ENCODE data around the gene DNAJB8.

DNAJB8 gene

GRCh38 chr3:128493570-128494366 lies 27.1 kb upstream of the DNAJB8 start:
- peak in 1 of 2 experiments; percentile 18 for DNase-seq

- peak; percentile 63 to 69 for DNase-seq
Measured at GRCh38 chr3:128492671-128493569, 26.2 kb upstream of the DNAJB8 start, which contains the start of gene GATA2. GATA2 (minus strand) TSS chr3:128493201; CDS start chr3:128487031, 6,170 bp downstream.

- peak; percentile 55 to 62 for DNase-seq
Measured at GRCh38 chr3:128491941-128492670, 25.4 kb upstream of the DNAJB8 start.

GRCh38 chr3:128491691-128491940 lies 24.9 kb upstream of the DNAJB8 start:
- peak; percentile 49 to 50 for DNase-seq

- DNase-seq: peak; percentile 25 to 40
Measured at GRCh38 chr3:128490915-128491690, 24.4 kb upstream of the DNAJB8 start.

- DNase-seq: no peak
Measured at GRCh38 chr3:128490650-128490914, 23.9 kb upstream of the DNAJB8 start.

GRCh38 chr3:128489927-128490649 lies 23.4 kb upstream of the DNAJB8 start:
- DNase-seq: peak; percentile 48 to 53

GRCh38 chr3:128489674-128489926 lies 22.9 kb upstream of the DNAJB8 start:
- DNase-seq: peak in 1 of 2 experiments; percentile 50

- peak; percentile 49 to 62 for DNase-seq
Measured at GRCh38 chr3:128488991-128489673, 22.4 kb upstream of the DNAJB8 start.

- peak; percentile 37 to 46 for DNase-seq
Measured at GRCh38 chr3:128488636-128488990, 21.9 kb upstream of the DNAJB8 start.

GRCh38 chr3:128487813-128488635 lies 21.3 kb upstream of the DNAJB8 start:
- DNase-seq: peak; percentile 58 to 65

- no peak for DNase-seq
Measured at GRCh38 chr3:128487538-128487812, 20.8 kb upstream of the DNAJB8 start.

GRCh38 chr3:128486681-128487537 lies 20.2 kb upstream of the DNAJB8 start:
- peak; percentile 46 to 56 for DNase-seq

- no peak for DNase-seq
Measured at GRCh38 chr3:128486205-128486628, 19.5 kb upstream of the DNAJB8 start.

GRCh38 chr3:128485282-128486204 lies 18.9 kb upstream of the DNAJB8 start:
- no peak for DNase-seq

GRCh38 chr3:128484404-128485281 lies 18.0 kb upstream of the DNAJB8 start:
- no peak for DNase-seq

- DNase-seq: no peak
Measured at GRCh38 chr3:128483657-128484403, 17.1 kb upstream of the DNAJB8 start.
